CD4-positive, CD25-positive, alpha-beta regulatory T cell (primary cell): Measurements from ENCODE around the gene MRPL20. TPM values are rescaled to one million over a fixed set of nuclear protein-coding genes. Genes with fewer than 3 reads are reported as not detected.
"Not testable (repeated sequence)": the region's sequence is repeated elsewhere in the genome, so short reads cannot be mapped to it uniquely, and the experiment has no call there.

Experiments used
- ATAC-seq, 2 donors: fragments of 150-1000 bp; cut with Tn5 transposase; one replicate each; pipeline ENCODE4 v1.10.0; 2021; ENCODE audit warnings: low read depth in 2 of 2, moderate number of reproducible peaks in 2 of 2, moderate library complexity in 1 of 2
- DNase-seq, 3 donors: peaks; one replicate each; pipeline versions ENCODE4 v3.0.0 to v3.0.0-alpha.2; 2012 to 2022; ENCODE audit warnings: mixed read lengths in 1 of 3
- H3K27ac ChIP-seq: one replicate; pipeline ENCODE4 v1.7.0; 2013; ENCODE audit warnings: mild to moderate bottlenecking, low read length; ENCODE audit not compliant: insufficient read depth, poor library complexity, severe bottlenecking
- H3K27me3 ChIP-seq: one replicate; pipeline ENCODE4 v1.7.0; 2013; ENCODE audit warnings: low read length; ENCODE audit not compliant: control insufficient read depth, insufficient read depth
- H3K36me3 ChIP-seq: one replicate; pipeline ENCODE4 v1.7.0; 2013; ENCODE audit warnings: mild to moderate bottlenecking, low read length, moderate library complexity; ENCODE audit not compliant: control insufficient read depth, insufficient read depth
- H3K4me1 ChIP-seq: 2 replicates; pipeline ENCODE4 v1.7.0; 2013; ENCODE audit warnings: mild to moderate bottlenecking, low read length; ENCODE audit not compliant: insufficient read depth, control insufficient read depth, poor library complexity, severe bottlenecking
- H3K4me3 ChIP-seq: one replicate; pipeline ENCODE4 v1.7.0; 2013; ENCODE audit warnings: low read depth, mild to moderate bottlenecking, low read length, moderate library complexity
- H3K9me3 ChIP-seq, 2 experiments: 1 replicate in 1 of 2; 2 replicates in 1 of 2; pipeline ENCODE4 v1.7.0; 2013; ENCODE audit warnings: low read length in 2 of 2, mild to moderate bottlenecking in 1 of 2, moderate library complexity in 1 of 2; ENCODE audit not compliant: control insufficient read depth in 2 of 2
- H3K27ac Mint-ChIP-seq, 3 donors: one replicate each; pipeline ENCODE4 v1.8.0; 2020 to 2022; ENCODE audit warnings: mild to moderate bottlenecking in 3 of 3, mixed read lengths in 3 of 3, moderate library complexity in 2 of 3
- H3K27me3 Mint-ChIP-seq: one replicate; pipeline ENCODE4 v1.8.0; 2022; ENCODE audit warnings: mild to moderate bottlenecking, mixed read lengths
- H3K36me3 Mint-ChIP-seq: one replicate; pipeline ENCODE4 v1.8.0; 2020; ENCODE audit warnings: mixed read lengths
- H3K4me1 Mint-ChIP-seq, 4 donors: one replicate each; pipeline ENCODE4 v1.8.0; 2020 to 2022; ENCODE audit warnings: mixed read lengths in 4 of 4, mild to moderate bottlenecking in 1 of 4
- H3K4me3 Mint-ChIP-seq, 4 donors: one replicate each; pipeline ENCODE4 v1.8.0; 2020 to 2022; ENCODE audit warnings: mild to moderate bottlenecking in 4 of 4, mixed read lengths in 4 of 4, moderate library complexity in 3 of 4
- H3K9me3 Mint-ChIP-seq, 7 donors: one replicate each; pipeline ENCODE4 v1.8.0; 2020 to 2022; ENCODE audit warnings: mixed read lengths in 7 of 7, mild to moderate bottlenecking in 3 of 7, moderate library complexity in 2 of 7
- polyA plus RNA-seq, 4 donors: library from polyadenylated mRNA; unstranded; fragments of 300-500 nt; fragmentation: Illumina TruSeq; gene quantifications; one replicate each; pipeline ENCODE4 v1.2.3, GENCODE V29; 2021
- total RNA-seq: library from RNA; stranded (reverse); gene quantifications from one replicate; pipeline ENCODE4 v1.2.3, GENCODE V29; 2022

The MRPL20 gene
- total and polyA plus RNA-seq, 5 donors from 2014 or later, result 83.4 to 188 (median 174) TPM

GRCh38 chr1:1421147-1421906 is 14.2 kb upstream of the MRPL20 start, which contains the start of gene ANKRD65:
TSS of gene ANKRD65 (minus strand) at chr1:1421276. CDS start at chr1:1421005, 271 bp downstream.
- peaks cover 27% of the 10 kb centered on the region for H3K27me3 Mint-ChIP-seq
- H3K9me3 Mint-ChIP-seq, result peaks cover 0 to 4% (median 0%) of the 10 kb centered on the region in 7 donors
- H3K4me3 Mint-ChIP-seq, result no peak within 1 kb of the TSS
- H3K4me1 Mint-ChIP-seq, result peaks cover 0 to 5% (median 0%) of the 10 kb centered on the region in 4 donors
- no peak for DNase-seq
- H3K36me3 Mint-ChIP-seq, result no peaks in the 10 kb centered on the region
- Histone ChIP-seq H3K4me3 (no peak within 1 kb of the TSS), H3K4me1 (no peaks in the 10 kb centered on the region), H3K36me3 (no peaks in the 10 kb centered on the region), H3K27ac (no peak within 1 kb of the TSS), H3K9me3 (no peaks in the 10 kb centered on the region), H3K27me3 (no peaks in the 10 kb centered on the region)
- no peak within 1 kb of the TSS for H3K27ac Mint-ChIP-seq
- no peak for ATAC-seq

DNA sequence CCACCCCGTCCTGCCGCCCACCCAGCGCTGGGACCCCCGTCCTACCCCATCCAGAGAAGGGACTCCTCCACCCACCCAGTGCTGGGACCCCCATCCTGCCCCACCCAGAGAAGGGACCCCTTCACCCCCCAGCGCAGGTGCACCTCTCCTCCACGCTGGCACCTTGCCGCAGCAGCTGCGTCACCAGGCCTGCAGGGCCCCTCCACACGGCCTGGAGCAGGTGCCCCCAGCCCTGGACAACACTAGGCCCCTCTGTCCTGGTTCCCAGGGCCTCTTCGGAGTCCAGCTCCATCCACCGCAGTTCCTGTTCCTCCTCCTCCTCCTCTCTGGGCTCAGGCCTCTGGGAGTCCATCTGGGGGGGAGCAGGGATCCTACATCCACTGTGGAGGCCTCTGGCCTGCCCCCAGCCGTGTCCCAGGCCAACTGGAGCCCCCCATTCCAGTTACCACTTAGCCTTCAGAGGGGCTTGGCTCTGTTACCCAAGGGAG is 13.6 kb upstream of the MRPL20 start:
- H3K27me3 ChIP-seq, result no peaks in the 10 kb centered on the region
- no peaks in the 10 kb centered on the region for H3K36me3 ChIP-seq
- no peak overlapping the region for H3K4me3 Mint-ChIP-seq
- H3K9me3 Mint-ChIP-seq, result peaks cover 0 to 4% (median 0%) of the 10 kb centered on the region in 7 donors
- H3K4me1 ChIP-seq, result no peaks in the 10 kb centered on the region
- no peak overlapping the region for H3K27ac ChIP-seq
- H3K9me3 ChIP-seq, result no peaks in the 10 kb centered on the region
- no peak overlapping the region for H3K27ac Mint-ChIP-seq
- no peak for ATAC-seq
- H3K4me3 ChIP-seq, result no peak overlapping the region
- peaks cover 0 to 5% (median 0%) of the 10 kb centered on the region in 4 donors for H3K4me1 Mint-ChIP-seq
- H3K36me3 Mint-ChIP-seq, result no peaks in the 10 kb centered on the region
- no peak for DNase-seq
- H3K27me3 Mint-ChIP-seq, result peaks cover 27% of the 10 kb centered on the region

DNA sequence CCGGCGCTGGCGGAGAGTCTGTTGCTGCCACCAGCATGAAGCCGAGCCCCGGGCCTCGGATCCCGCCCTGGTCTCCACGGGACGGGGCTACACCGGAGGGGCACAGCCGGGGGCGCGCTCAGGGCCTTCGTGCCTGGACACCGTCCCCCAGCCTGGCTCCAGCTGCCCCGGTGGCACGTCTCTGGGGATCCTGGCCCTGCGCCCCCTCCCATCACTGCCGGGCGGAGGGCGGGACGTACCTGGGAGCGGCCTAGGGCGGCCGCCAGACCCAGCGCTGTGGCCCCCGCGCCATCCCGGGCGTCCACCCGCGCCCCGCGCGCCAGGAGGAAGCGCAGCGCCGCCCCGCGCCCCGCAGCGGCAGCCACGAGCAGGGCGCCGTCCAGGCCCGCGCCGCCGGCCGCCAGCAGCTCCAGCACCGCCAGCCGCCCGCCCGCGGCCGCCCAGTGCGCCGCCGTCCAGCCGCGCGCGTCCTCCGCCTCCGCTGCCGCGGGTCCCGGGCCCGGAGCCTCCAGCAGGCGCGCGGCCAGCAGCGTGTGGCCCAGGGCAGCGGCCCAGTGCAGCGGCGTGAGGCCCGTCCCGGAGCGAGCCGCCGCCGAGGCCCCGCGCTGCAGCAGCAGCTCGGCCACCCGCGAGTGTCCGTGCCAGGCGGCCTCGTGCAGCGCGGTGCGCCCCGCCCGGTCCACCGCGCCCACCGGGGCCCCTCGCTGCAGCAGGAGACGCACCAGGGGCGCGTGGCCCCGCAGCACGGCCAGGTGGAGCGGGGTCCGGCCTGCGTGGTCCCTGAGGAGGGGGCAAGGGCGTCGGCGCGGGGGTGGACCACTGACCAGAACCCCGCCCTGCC is 12.9 kb upstream of the MRPL20 start:
- Mint-ChIP-seq H3K9me3 (peaks cover 0 to 4% (median 0%) of the 10 kb centered on the region in 7 donors), H3K36me3 (no peaks in the 10 kb centered on the region), H3K4me1 (peaks cover 0 to 5% (median 0%) of the 10 kb centered on the region in 4 donors), H3K27ac (no peak overlapping the region), H3K4me3 (no peak overlapping the region), H3K27me3 (peaks cover 26% of the 10 kb centered on the region)
- Histone ChIP-seq H3K4me1 (no peaks in the 10 kb centered on the region), H3K27me3 (no peaks in the 10 kb centered on the region), H3K36me3 (no peaks in the 10 kb centered on the region), H3K9me3 (no peaks in the 10 kb centered on the region), H3K4me3 (no peak overlapping the region), H3K27ac (no peak overlapping the region)
- ATAC-seq (peak in 1 of 2 donors; percentile 24), DNase-seq (no peak)

DNA sequence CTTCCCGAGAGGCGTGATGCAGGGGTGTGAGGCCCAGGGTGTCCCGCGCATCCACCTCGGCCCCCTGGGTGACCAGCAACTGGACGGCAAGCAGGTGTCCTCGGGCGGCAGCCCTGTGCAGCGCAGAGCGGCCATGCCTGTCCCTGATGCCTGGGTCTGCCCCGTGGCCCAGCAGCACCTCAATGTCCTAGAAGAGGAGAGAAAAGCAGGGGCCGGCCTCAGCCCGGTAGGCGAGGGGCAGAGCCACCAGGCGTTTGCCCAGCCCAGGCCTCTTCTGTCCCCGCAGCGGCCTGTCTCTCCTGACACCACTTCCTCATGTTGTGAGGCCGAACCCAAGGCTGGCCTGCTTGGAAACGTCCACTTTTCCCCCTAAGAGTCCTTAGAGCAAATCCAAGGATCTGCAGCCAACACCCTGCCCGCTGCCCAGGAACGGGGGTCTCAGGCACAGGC is 12.3 kb upstream of the MRPL20 start:
- Mint-ChIP-seq H3K27me3 (peaks cover 23% of the 10 kb centered on the region), H3K4me1 (peaks cover 0 to 2% (median 0%) of the 10 kb centered on the region in 4 donors), H3K9me3 (peaks cover 0 to 4% (median 0%) of the 10 kb centered on the region in 7 donors), H3K27ac (no peak overlapping the region), H3K36me3 (no peaks in the 10 kb centered on the region), H3K4me3 (no peak overlapping the region)
- Histone ChIP-seq H3K4me1 (no peaks in the 10 kb centered on the region), H3K36me3 (no peaks in the 10 kb centered on the region), H3K4me3 (no peak overlapping the region), H3K27ac (no peak overlapping the region), H3K9me3 (no peaks in the 10 kb centered on the region), H3K27me3 (no peaks in the 10 kb centered on the region)
- no peak for DNase-seq
- no peak for ATAC-seq

GRCh38 chr1:1418464-1419362 is 11.6 kb upstream of the MRPL20 start:
- Histone ChIP-seq H3K36me3 (no peaks in the 10 kb centered on the region), H3K4me3 (no peak overlapping the region), H3K27ac (no peak overlapping the region), H3K4me1 (no peaks in the 10 kb centered on the region), H3K27me3 (no peaks in the 10 kb centered on the region), H3K9me3 (no peaks in the 10 kb centered on the region)
- no peak for ATAC-seq
- H3K27ac Mint-ChIP-seq, result peak overlapping the region in 1 of 3 donors; percentile 20
- H3K27me3 Mint-ChIP-seq, result peaks cover 23% of the 10 kb centered on the region
- peaks cover 0 to 2% (median 0%) of the 10 kb centered on the region in 4 donors for H3K4me1 Mint-ChIP-seq
- peaks cover 0 to 4% (median 0%) of the 10 kb centered on the region in 7 donors for H3K9me3 Mint-ChIP-seq
- H3K4me3 Mint-ChIP-seq, result no peak overlapping the region
- no peaks in the 10 kb centered on the region for H3K36me3 Mint-ChIP-seq
- no peak for DNase-seq

DNA sequence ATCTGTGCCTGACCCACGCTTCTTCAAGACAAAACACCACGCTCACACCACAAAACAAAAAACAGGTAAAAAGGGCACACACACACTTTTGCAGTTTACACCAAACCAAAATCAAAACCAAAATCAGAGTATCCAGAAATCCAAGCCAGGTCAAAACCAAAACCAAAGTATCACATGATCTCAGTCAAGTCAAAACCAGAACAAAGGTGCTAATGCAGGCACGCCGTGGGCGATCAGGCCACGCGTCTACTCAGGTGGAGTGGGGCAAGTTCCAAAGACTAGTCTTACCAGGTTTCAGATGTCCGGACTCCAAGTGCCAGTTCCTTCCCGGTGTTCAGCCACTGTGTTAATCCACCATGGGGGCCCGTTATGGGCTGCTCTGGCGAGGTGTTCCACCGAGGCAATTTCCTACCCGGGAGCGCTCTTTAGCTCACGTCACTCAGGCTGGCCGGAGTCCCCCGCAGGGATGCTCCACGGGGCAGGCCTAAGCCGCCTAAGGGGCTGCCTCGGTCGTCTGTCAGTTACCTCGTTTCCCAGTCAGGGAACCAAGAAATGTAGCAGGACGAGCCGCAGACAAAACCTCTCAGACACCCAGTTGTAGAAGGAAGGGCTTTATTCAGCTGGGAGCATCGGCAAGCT is 10.9 kb upstream of the MRPL20 start:
- H3K27ac Mint-ChIP-seq, result peak overlapping the region in 1 of 3 donors; percentile 20
- not testable (repeated sequence) for H3K36me3 Mint-ChIP-seq, DNase-seq, H3K9me3 Mint-ChIP-seq, H3K4me3 Mint-ChIP-seq, H3K9me3 ChIP-seq, H3K36me3 ChIP-seq, H3K4me3 ChIP-seq, H3K4me1 Mint-ChIP-seq, ATAC-seq, H3K4me1 ChIP-seq, H3K27ac ChIP-seq, H3K27me3 ChIP-seq
- H3K27me3 Mint-ChIP-seq, result peaks cover 21% of the 10 kb centered on the region

GRCh38 chr1:1417396-1417795 is 10.3 kb upstream of the MRPL20 start:
- H3K27ac ChIP-seq, ATAC-seq: not testable (repeated sequence)
- H3K27me3 Mint-ChIP-seq, result peaks cover 15% of the 10 kb centered on the region

More at GRCh38 chr1:1417396-1417795, 10.3 kb upstream of the MRPL20 start:
- H3K4me3 Mint-ChIP-seq, H3K9me3 ChIP-seq, H3K36me3 ChIP-seq, H3K4me1 Mint-ChIP-seq, H3K27me3 ChIP-seq, H3K4me1 ChIP-seq, H3K27ac Mint-ChIP-seq, H3K36me3 Mint-ChIP-seq, H3K4me3 ChIP-seq, DNase-seq, H3K9me3 Mint-ChIP-seq: not testable (repeated sequence)
